ENCODE data around the gene NKAPD1. TPM values are rescaled to one million over a fixed set of nuclear protein-coding genes. Genes with fewer than 3 reads are reported as not detected.
"Not testable (repeated sequence)": the region's sequence is repeated elsewhere in the genome, so short reads cannot be mapped to it uniquely, and the experiment has no call there.

NKAPD1 gene
- total RNA-seq, 1 donor from 2014 or later, result 20.4 TPM

DNA sequence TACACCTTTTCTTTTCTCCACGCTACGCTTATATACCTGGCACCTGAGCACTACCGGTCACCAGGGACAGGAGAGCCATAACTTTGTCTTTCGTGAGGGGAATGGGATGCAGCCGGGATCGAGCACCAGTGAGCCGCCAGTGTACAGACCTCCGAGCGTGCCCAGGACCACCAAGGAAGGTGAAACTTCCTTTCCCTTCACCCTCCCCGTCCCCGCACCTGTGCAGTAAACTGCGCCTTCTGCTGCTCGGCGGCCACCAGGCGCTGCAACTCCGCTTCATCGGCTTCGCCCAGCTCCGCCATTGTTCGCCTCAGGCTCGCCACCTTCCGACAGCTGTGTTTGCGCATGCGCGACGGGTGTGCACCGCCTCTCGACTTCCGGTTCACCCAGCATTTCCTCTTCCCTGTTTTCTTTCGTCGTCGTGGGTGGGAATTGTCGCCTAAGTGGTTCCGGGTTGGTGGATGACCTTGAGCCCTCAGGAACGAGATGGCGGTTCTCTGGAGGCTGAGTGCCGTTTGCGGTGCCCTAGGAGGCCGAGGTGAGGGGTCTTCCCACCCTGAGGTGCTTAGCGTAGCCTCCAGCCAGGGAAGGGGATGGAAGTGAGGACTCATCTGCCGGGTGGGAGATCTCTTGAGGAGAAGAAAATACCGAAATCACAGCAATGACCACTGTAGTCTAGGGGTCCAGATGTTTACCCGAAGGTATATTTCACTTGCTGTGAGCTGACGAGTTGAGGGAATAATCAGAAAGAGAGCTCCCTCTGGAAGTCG lies 12.5 kb downstream of the NKAPD1 start, which contains the start of the genes SDHD and TIMM8B:
TSS of gene SDHD (plus strand) at position 452 of the 770 bp plus-strand sequence. CDS start at position 487, 35 bp downstream.
TSS of gene TIMM8B (minus strand) at position 335 of the 770 bp plus-strand sequence. CDS start at position 302, 33 bp downstream.
- DNase-seq (ENCODE audit: low read depth, low spot score), result peak; percentile 89

DNA sequence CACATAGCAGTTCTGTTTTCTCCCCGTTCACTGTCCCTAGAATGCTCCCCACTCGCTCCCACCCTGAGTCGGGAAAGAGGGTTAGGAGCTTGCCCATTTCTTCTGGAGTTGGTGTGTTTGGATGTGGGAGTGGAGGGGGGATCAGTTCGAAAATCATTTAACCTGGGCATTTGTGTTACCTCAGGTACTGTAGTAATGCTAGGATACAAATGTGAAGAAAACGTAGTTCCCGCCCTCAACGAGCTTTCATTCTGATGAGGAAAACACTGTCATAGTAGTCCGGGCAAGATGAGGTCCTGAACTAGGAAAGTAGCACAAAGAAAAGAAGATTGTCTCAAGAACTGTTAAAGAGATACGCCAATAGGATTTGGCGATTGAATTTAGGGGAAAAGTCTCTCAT lies 13.1 kb downstream of the NKAPD1 start:
- DNase-seq (ENCODE audit: low read depth, low spot score), result no peak

DNA sequence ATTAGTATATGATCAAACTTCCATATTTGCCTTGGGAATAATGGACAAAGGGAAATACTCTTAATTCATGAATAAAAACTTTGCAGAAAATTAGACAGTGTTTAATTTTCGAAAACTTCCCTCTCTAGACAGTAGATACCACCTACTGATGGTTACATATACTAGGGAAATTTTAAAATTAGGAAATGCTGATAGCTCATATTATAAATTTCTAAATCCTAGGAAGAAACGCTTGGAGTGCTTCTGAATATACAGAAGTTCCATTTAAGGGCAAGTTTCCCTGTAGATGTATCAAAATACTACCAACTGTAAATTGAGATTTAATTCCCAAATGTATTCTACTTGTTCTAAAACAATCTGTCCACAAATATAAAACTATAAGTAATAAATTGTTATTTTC lies 21.2 kb downstream of the NKAPD1 start:
- not testable (repeated sequence) for DNase-seq (ENCODE audit: low read depth, low spot score)

DNA sequence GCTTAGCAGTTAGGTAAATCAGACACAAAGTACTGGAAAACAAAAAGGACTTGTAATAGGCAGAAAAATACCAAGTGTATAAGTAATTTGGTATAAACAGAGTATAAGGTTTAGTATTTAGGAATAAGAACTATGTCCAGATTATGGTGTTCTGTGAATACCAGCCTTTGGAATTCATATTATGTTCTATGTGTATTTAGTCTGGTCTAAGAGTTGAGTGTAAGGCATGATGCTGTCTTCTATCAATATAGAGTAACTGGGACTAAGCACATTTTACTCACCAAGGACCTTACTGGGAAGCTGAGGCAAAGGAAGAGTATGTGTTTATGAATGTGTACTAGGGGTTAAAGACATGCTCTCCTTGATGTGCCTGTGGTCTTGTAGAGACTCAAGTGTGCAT lies 22.1 kb downstream of the NKAPD1 start:
- DNase-seq (ENCODE audit: low read depth, low spot score), result no peak

DNA sequence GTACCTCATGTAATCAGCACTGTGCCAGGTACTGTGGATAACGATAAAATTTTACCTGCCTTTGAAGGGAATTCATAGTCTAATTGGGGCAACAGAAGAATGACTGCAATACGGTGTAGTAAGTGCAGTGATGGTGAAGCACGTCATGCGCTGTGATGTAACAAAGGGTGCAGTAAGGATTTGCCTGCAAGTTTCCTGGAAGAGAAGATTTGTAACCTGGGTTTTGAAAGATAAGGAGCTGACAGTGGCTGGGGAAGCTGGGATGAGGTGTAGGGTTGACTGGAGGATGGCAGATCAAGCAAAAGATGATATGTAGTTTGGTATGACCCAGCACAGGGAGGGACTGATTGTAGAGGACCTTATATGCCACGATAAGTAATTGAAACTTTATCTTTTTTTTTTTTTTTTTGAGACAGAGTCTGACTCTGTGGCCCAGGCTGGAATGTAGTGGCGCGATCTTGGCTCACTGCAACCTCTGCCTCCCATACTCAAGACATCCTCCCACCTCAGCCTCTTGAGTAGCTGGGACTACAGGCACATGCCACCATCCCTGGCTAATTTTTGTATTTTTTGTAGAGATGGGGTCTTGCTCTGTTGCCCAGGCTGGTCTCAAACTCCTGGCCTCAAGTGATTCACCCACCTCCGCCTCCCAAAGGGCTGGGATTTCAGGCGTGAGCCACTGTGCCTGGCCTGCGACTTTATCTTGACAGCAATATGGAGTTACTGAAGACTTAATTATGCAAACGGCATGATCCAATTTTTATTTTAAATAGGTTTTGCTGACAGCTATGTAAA lies 23.8 kb downstream of the NKAPD1 start:
- DNase-seq (ENCODE audit: low read depth, low spot score), result no peak

DNA sequence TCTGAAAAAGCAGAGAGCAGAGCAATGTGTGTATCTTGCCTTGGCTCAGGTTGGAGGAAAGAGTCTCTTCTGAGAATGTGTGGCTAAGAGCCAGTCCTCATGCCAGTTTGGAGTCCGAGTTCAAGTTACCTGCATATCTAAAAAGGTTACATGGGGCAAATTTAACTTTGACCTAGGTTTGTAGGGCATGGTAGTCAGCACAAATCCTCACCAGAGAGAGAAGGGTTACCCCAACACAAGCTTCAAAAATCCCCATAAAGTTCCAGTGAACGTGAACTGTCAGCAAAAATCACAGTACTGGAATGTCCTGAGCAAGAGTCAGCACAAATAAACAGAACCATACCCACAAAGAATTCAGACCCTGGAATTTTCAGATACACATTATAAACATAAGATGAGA lies 26.4 kb downstream of the NKAPD1 start:
- DNase-seq (ENCODE audit: low read depth, low spot score), result no peak

DNA sequence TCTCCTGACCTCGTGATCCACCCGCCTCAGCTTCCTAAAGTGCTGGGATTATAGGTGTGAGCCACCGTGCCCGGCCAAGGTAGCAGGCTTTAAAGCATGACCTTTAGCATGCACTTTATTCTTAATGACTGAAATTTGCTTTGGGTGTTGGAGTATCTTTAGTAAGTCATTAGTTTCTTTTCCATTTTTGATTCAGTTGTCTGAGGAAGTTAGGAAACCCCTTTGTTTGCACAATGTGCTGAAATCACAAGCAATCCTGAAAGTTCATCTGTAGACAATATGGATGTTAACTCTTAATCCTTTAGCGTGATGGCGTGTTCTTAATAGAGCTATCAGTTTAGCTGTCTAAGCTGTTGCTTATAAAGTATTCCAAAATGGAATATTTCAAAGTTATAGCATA lies 29.3 kb downstream of the NKAPD1 start:
- no peak for DNase-seq (ENCODE audit: low read depth, low spot score)

DNA sequence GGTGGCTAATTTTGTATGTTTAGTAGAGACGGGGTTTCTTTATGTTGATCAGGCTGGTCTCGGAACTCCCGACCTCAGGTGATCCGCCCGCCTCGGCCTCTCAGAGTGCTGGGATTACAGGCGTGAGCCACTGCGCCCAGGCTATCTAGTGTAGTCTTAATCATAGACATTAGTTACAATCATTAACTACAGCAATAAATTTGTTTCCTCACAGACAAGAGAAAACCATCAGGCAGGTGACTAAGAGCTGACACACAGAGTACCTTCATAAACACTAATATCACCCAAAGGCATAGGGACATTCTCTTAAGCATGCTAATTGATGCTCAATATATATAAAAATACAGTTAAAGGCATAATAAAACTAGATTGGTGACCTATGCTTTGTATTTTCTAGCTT lies 32.0 kb downstream of the NKAPD1 start:
- DNase-seq (ENCODE audit: low read depth, low spot score), result no peak

DNA sequence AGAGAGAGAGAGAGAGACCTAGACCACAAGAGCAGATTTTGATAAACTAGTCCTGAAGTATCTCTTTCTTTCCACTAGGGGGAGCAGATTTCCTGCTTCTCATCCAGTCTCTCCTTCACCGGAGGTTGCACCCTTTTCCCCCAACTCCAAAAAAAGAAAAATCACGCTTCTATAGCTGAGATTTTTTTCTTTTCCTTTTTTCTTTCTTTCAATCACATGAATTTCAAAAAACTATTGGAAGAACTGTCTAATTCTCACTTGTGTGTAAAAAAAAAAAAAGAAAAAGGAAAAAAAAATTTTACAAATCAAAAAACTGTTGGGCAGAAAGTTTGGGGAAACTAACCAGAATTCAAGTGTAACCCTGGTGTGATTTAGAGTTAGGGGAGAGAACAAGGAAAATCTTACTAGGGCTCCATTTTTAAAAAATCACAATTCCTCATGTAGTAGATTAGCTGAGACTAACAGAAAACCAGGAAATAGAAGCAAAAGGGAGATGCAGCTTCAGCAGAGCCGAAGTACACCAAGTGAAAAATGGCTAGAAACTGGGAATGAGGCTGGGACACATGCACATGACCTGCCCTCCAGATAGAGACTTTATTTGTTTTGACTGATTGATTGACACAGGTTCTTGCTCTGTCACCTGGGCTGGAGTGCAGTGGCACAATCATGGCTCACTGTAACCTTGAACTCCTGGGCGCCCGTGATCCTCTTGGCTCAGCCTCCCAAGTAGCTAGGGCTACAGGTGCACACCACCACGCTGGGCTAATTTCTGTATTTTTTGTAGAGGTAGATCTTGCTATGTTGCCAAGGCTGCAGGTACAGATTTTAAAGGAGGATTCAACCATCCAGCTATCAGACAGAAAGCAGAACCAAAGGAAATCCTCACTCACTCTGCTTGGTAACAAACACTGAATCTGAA lies 39.7 kb downstream of the NKAPD1 start:
- DNase-seq (ENCODE audit: low read depth, low spot score), result no peak

DNA sequence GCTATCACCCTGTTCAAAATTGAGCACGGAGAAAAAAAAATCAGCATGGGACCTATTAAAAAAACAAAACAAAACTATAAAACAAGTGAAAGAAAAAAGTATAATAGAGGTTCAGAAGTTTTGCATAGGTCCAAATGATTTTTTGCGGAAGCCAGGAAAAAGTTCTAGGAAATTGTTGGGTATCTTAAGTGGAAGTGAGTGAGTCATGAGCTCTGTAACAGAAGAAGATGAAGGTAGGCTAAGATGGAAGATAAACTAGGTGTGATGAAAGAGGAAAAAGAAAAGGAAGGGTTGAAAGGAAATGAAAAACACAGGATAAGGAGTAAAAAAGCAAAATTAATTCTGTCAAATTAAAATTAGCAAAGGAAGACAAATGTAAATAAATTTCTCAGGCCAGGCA lies 40.4 kb downstream of the NKAPD1 start:
- DNase-seq (ENCODE audit: low read depth, low spot score), result no peak

DNA sequence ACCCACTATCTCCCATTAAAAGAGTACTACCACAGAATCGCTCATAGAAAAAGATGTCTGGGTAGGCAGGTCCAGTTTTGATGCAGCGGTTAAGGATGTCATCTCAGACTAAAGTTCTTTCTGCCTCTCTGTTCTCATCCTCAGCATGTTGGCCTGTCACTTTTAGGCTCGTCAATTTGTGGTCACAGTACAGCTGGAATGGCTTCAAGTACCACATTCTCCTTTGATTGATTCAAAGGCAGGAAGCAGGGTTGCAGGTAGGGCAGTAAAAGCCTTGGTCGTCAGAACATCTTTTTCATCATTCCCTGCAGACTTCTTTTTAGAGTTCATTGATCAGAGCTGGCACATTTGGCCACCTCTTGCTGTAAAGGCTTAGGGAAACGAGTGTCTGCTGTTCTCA lies 41.3 kb downstream of the NKAPD1 start:
- no peak for DNase-seq (ENCODE audit: low read depth, low spot score)

DNA sequence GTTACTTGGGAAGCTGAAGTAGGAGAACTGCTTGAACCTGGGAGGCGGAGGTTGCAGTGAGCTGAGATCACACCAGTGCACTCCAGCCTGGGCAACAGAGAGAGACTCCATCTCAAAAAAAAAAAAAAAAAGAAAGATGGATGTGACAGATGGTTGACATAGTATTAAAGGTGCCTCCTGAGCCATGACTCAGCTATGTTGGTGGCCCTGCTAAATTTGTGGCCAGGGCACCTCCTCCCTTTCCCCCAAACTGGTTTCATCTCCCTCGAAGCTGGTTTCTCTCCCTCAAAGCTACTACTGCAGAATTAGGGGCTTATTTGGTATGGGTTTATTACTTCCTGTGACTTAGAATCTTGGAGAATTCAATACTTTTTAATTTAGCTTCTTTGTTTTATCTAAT lies 44.1 kb downstream of the NKAPD1 start:
- DNase-seq (ENCODE audit: low read depth, low spot score), result no peak

DNA sequence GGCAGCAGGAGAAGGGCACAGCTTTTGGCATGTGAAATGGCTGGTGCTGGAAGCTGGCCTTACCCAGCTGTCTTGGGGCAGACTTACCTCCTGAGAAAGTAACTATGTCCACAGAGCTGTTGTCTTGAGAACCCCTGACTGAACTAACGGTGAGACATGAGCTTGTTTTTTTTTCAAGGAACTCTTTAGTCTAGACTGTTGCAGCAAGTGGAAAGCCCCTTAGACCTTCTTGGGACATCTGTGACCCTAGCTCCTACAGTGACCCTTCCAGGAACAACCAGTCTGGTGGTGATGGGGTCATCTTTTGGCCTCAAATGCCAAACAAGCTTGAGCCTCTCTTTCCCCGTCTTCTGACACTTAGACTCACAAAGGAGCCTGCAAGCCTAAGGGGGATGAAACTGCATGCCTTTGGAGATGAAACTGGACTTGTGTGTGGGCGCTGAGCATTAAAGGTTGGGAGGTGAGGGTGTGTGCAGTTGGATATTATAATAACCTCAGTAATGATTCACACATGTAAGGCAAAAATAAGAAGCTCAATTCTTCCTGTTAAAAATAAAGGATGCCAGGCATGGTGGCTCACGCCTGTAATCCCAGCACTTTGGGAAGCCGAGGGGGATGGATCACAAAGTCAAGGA lies 48.0 kb downstream of the NKAPD1 start:
- DNase-seq (ENCODE audit: low read depth, low spot score), result no peak

DNA sequence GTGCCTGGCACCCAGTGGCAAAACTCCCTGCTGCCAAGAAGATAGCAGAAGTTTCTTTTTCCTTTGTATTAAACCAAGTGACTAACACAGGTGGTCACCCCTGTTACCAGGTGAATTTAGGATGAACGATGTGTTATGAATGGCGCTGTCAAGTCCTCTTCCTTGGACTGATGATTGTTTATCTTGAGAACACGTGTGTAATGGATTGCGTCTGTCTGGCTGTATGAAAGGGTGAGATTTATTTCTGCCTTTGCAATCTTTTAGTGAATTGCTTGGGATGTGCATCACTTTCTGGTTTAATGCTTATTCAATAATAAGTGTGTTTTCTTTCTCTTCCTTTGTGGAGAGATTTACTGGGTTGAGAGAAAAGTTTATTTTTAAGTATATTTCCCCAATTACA lies 49.0 kb downstream of the NKAPD1 start:
- no peak for DNase-seq (ENCODE audit: low read depth, low spot score)

DNA sequence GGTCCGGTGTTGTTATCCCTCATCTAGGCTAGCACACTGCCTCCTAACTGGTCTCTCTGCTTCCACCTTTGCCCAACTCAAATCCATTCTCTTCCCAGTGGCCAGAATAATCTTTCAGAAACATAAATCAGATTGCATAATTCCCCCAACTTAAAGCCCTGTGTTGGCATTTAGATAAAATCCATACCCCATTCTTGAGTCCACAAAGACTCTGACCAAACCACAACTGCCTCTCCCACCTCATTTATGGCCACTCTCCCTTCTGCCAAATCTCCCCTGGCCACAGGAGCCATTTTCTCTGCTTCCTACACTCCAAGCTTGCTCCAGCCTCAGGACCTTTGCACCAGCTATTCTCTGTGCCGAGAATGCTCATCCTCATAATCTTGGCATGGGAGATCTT lies 53.0 kb downstream of the NKAPD1 start:
- DNase-seq (ENCODE audit: low read depth, low spot score), result no peak

DNA sequence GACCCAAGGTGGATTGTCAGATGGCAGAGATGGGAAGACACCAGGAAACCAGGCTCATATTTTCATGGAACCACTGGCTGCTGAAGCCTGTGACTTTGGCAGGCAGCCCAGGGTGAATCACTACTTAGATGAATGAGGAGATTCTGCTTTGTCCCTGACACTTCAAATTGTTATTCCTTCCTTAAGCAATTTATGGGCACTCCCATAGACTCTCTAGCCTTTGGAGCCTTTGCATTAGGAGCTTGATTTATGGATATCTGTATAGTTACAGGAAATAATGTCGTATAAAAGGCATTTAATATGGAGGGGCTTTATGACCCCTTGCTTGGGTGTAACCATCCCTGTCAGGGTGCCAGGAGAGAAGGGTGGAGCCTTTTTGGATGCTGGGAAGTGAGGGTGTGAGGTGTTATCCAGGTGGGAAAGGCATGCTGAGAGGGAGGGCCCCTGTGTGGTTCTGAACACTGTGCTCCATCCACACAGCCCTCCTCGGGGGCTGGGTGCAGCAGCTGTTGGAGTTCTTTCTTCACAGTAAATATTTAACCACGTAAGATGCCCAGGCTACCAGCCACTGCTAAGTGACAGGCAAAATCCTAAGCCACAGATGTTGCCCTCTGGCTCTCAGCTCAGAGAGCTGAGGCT lies 54.5 kb downstream of the NKAPD1 start:
- DNase-seq (ENCODE audit: low read depth, low spot score), result peak; percentile 17

DNA sequence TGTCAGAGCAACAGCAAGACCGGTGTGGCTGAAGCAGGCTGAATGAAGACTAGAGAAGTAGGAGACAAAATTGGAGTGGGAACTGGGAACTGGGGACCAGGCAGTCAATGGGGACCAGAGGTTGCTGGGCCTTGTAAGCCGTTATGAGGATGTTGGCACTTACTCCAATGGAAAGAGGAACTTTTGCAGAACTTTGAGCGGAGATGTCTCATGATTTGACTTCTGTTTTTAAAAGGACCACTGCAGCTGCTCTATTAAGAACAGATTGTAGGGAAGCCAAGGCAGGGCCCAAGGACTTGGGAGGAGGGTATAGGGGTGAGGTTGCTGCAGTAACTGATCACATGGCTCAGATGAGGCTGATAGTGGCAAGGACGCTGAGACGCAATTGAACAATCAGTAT lies 55.6 kb downstream of the NKAPD1 start:
- no peak for DNase-seq (ENCODE audit: low read depth, low spot score)

DNA sequence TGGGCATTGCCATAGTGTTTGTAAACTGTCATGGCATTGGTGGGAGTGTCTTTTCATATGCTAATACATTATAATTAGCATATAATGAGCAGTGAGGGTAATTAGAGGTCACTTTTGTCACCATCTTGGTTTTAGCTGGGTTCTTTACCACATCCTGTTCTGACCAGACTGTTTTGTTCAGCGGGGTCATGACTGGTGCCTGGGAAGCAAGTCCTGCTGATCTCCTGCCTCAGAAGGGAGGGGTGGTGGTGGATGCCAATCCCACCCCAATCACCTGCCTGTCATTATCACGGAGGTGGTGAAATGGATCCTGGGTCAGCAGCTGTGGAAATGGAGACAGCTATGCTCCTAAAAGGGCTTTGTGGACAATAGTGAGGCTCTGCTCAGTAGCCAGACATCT lies 58.6 kb downstream of the NKAPD1 start:
- DNase-seq (ENCODE audit: low read depth, low spot score), result no peak

DNA sequence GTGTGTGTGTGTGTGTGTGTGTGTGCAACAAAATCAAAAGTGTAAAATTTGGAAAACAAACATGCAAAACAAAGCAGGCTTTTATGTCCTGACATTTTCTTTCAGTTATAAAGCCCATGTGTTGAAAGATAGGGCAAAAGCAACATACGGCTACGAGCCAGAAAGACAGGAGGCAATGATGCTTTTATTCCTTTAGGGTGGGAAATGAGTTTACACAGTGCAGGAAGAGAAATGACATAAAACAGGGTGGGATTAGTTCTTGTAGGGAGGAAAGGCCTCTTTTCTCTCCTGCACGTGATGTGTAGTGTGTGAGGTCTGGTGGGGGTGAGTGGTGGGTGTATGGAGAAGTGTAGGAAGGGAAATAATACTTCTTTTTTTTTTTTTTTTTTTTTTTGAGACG lies 60.4 kb downstream of the NKAPD1 start:
- DNase-seq (ENCODE audit: low read depth, low spot score), result no peak
